Loucy (cell line): ENCODE results near the gene PTCH1.

Experiments
- H2AFZ ChIP-seq: fragments of 200-600 bp; sonication (generic); 2 replicates; pipeline ENCODE4 v1.6.0; 2016; ENCODE audit warnings: antibody characterized with exemption, mild to moderate bottlenecking, low read length, moderate library complexity
- H3F3A ChIP-seq: fragments of 200-600 bp; 2 replicates; pipeline ENCODE4 v1.6.0; 2016; ENCODE audit warnings: antibody characterized with exemption, low read depth, mild to moderate bottlenecking
- H3K27me3 ChIP-seq: fragments of 200-600 bp; sonication (generic); 2 replicates; pipeline ENCODE4 v1.6.1; 2014; ENCODE audit warnings: low read length, mild to moderate bottlenecking; ENCODE audit not compliant: insufficient read depth, poor library complexity, severe bottlenecking
- H3K36me3 ChIP-seq: fragments of 200-600 bp; sonication (generic); 2 replicates; pipeline ENCODE4 v1.6.1; 2016; ENCODE audit warnings: low read length; ENCODE audit not compliant: insufficient read depth
- H3K4me1 ChIP-seq: fragments of 200-600 bp; sonication (generic); 2 replicates; pipeline ENCODE4 v1.5.1; 2014; ENCODE audit warnings: low read length, mild to moderate bottlenecking; ENCODE audit not compliant: insufficient read depth, poor library complexity, severe bottlenecking
- H3K4me2 ChIP-seq: fragments of 200-600 bp; sonication (generic); 2 replicates; pipeline ENCODE4 v1.6.0; 2014; ENCODE audit warnings: antibody characterized with exemption, low read length, low read depth, mild to moderate bottlenecking; ENCODE audit not compliant: poor library complexity, severe bottlenecking
- H3K4me3 ChIP-seq: fragments of 200-600 bp; sonication (generic); 2 replicates; pipeline ENCODE4 v1.5.1; 2014; ENCODE audit warnings: low read length, mild to moderate bottlenecking, mixed read lengths; ENCODE audit not compliant: poor library complexity, severe bottlenecking
- H3K79me2 ChIP-seq: fragments of 200-600 bp; sonication (generic); 2 replicates; pipeline ENCODE4 v1.6.1; 2014; ENCODE audit warnings: low read length; ENCODE audit not compliant: insufficient read depth
- H3K9ac ChIP-seq: fragments of 200-600 bp; sonication (generic); 2 replicates; pipeline ENCODE4 v1.6.0; 2014; ENCODE audit warnings: mild to moderate bottlenecking, low read depth, low read length, moderate library complexity; ENCODE audit not compliant: poor library complexity, severe bottlenecking
- H3K9me2 ChIP-seq: fragments of 200-600 bp; sonication (generic); replicated peaks from 2 replicates; pipeline ENCODE4 v1.6.1; 2016; ENCODE audit warnings: low read depth, low read length, mixed read lengths
- H3K9me3 ChIP-seq: fragments of 200-600 bp; sonication (generic); 2 replicates; pipeline ENCODE4 v1.6.1; 2014; ENCODE audit warnings: mild to moderate bottlenecking, antibody characterized with exemption, low read length, low read depth; ENCODE audit not compliant: insufficient read depth
- H4K20me1 ChIP-seq: fragments of 200-600 bp; sonication (generic); 2 replicates; pipeline ENCODE4 v1.6.0; 2014; ENCODE audit warnings: antibody characterized with exemption, low read length, mild to moderate bottlenecking; ENCODE audit not compliant: insufficient read depth, poor library complexity, severe bottlenecking
- EZH2phosphoT487 ChIP-seq: fragments of 200-600 bp; IDR thresholded peaks from 2 replicates; pipeline ENCODE4 v1.6.1; 2018; ENCODE audit warnings: antibody characterized with exemption, mild to moderate bottlenecking, moderate library complexity, borderline replicate concordance
- TF ChIP-seq, protein P1 (sequence below): fragments of 200-600 bp; sonication (generic); conservative IDR thresholded peaks from 2 replicates; pipeline ENCODE4 v1.5.1; 2014; ENCODE audit warnings: mild to moderate bottlenecking, antibody characterized with exemption, low read length

The PTCH1 gene

DNA sequence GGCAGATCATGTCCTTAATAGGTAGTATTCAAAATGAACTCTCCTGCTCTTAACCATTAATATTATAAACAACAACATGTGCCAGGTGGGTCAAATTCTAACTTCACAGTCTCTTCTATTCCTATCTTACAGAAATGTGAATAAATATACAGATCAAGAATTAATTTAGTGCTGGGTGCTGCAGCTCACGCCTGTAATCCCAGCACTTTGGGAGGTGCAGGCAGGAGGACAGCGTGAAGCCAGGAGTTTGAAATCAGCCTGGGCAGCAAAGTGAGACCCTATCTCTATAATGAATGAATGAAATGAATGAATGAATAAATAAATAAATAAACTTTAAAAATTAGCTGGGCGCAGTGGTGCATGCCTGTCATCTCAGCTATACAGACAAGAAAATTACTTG is 34.1 kb downstream of the PTCH1 start:
- no peak overlapping the region for H2AFZ ChIP-seq
- no peaks in the 10 kb centered on the region for H3K9me3 ChIP-seq
- H3K27me3 ChIP-seq = no peaks in the 10 kb centered on the region
- no peaks in the 10 kb centered on the region for H3K36me3 ChIP-seq
- no peak overlapping the region for H3K4me3 ChIP-seq
- no peak overlapping the region for H3K4me2 ChIP-seq
- peaks cover 3% of the 10 kb centered on the region for H3K4me1 ChIP-seq
- no peak for TF ChIP-seq EZH2phosphoT487
- TF ChIP-seq, protein P1, sequence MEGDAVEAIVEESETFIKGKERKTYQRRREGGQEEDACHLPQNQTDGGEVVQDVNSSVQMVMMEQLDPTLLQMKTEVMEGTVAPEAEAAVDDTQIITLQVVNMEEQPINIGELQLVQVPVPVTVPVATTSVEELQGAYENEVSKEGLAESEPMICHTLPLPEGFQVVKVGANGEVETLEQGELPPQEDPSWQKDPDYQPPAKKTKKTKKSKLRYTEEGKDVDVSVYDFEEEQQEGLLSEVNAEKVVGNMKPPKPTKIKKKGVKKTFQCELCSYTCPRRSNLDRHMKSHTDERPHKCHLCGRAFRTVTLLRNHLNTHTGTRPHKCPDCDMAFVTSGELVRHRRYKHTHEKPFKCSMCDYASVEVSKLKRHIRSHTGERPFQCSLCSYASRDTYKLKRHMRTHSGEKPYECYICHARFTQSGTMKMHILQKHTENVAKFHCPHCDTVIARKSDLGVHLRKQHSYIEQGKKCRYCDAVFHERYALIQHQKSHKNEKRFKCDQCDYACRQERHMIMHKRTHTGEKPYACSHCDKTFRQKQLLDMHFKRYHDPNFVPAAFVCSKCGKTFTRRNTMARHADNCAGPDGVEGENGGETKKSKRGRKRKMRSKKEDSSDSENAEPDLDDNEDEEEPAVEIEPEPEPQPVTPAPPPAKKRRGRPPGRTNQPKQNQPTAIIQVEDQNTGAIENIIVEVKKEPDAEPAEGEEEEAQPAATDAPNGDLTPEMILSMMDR = no peak
- H3F3A ChIP-seq = no peaks in the 10 kb centered on the region
- no peaks in the 10 kb centered on the region for H3K9me2 ChIP-seq
- H4K20me1 ChIP-seq = no peaks in the 10 kb centered on the region
- H3K9ac ChIP-seq = no peak overlapping the region
- H3K79me2 ChIP-seq = no peaks in the 10 kb centered on the region

DNA sequence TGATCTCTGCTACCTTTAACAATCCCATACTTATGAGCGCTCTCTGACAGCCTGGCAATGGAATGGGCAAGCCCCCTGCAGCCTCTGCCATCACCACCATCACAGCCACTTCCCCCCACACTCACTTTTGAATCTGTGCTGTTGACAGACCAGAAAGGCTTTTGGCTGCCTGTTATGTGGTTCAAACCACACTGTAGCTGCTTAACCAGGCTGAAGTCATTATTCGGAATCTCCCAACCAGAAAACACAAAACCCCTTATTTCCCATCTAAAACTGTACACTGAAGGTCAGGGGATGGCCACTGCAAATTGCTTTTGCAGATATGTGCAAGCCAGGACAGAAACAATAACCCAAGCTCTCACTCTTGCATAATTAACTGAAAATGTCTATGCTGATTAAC is 35.8 kb downstream of the PTCH1 start:
- Histone ChIP-seq H3K9ac (no peak overlapping the region), H3K4me1 (peaks cover 3% of the 10 kb centered on the region), H3K27me3 (no peaks in the 10 kb centered on the region), H2AFZ (no peak overlapping the region), H3K79me2 (no peaks in the 10 kb centered on the region), H3K9me2 (no peaks in the 10 kb centered on the region), H3K36me3 (no peaks in the 10 kb centered on the region), H4K20me1 (no peaks in the 10 kb centered on the region), H3F3A (no peaks in the 10 kb centered on the region), H3K4me2 (no peak overlapping the region), H3K4me3 (no peak overlapping the region), H3K9me3 (no peaks in the 10 kb centered on the region)
- TF ChIP-seq, protein P1 = no peak
- no peak for TF ChIP-seq EZH2phosphoT487

DNA sequence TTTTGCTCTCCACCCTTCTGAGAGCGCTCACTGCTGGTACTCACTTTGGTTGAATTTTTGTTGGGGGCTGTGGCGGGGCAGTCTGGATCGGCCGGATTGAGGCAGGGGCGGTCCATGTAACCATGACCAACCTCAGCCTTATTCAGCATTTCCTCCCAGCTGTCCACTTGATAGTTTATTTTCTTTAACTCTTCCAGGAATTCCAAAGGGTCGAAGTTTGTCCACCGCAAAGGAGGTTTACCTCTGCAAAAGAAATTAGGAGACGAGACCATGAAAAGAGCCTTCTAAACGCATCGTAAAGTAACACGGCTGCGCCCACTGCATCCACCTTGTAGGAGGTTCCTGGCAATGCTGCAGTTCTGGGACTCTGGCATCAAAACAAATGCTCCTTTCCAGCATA is 36.4 kb downstream of the PTCH1 start:
- H4K20me1 ChIP-seq = no peaks in the 10 kb centered on the region
- H3K79me2 ChIP-seq = no peaks in the 10 kb centered on the region
- no peak overlapping the region for H3K9ac ChIP-seq
- H3K4me1 ChIP-seq = peaks cover 3% of the 10 kb centered on the region
- H3K4me3 ChIP-seq = no peak overlapping the region
- TF ChIP-seq, protein P1 = no peak
- TF ChIP-seq EZH2phosphoT487 = no peak
- H3F3A ChIP-seq = no peaks in the 10 kb centered on the region
- no peak overlapping the region for H3K4me2 ChIP-seq
- no peaks in the 10 kb centered on the region for H3K9me2 ChIP-seq
- no peaks in the 10 kb centered on the region for H3K27me3 ChIP-seq
- H3K9me3 ChIP-seq = no peaks in the 10 kb centered on the region
- no peaks in the 10 kb centered on the region for H3K36me3 ChIP-seq
- H2AFZ ChIP-seq = no peak overlapping the region
